GM19238 (cell line): Measurements from ENCODE around the gene FST.

Experiments
- DNase-seq: peaks from one replicate; pipeline ENCODE4 v3.0.0; 2011; ENCODE audit warnings: low spot score; ENCODE audit not compliant: insufficient read length

Gene FST

GRCh38 chr5:53472720-53473510 lies 7.5 kb upstream of the FST start:
- DNase-seq = no peak

- no peak for DNase-seq
Measured at GRCh38 chr5:53473633-53474032, 6.8 kb upstream of the FST start.

DNA sequence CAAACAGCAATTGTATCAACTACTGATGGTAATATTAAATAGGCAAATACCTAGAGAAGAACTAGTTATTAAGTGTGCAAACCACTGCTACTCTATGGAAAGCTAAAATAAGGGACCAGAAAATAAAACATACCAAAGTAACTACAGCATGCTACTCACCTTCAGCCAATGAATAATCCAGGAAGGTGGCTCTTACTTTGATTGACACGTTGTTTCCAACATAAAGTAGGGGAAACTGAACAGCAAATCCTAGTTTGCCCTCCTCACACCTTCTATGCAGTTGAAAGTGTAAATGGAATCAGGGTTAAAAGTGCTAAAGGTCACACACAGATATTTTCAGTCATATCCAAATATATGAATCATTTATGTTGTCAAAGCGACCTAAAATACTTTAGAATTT lies 5.1 kb upstream of the FST start:
- DNase-seq = no peak

GRCh38 chr5:53476019-53476418 lies 4.4 kb upstream of the FST start:
- no peak for DNase-seq

DNA sequence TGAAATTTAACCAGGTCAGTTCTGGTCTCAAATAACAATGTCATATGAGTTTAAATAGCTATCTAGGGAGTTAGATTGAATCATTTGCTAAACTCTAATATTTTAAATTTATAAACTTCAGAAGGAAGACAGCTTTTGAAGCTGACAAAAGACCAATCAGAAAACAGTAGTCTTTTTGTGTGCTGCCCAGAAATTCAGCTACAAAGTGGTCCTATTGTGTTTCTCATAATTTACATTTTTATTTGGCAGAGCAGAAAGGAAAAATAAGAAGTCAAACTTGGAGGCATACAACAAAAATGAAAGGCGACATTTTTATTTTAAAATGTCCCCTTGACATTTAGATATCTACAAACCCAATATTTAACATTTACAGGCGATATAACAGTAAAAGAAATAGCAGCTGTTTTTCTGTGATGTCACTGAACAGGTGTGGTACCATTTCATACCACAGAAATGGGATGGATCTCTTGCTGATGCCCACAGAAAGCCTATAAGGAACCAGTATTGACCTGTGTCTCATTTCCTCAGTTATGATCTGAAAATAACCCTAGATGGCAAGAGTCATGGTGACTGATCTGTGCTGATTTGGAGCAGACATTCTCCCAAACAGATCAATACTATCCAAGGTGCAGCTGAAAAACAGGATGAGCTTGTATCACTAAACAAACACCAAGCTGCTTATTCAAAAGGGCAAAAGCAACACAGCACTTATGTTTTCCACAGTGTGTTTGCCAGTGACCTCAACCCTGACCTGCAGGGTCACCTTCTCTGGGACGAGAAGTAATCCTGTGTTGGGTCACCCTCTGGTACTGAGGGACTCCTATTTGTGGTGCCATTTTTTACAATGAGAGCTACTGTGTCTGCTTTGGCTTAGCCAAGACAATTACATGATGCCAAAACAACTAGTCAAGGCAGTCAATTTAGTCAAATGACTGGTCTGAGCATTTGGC lies 3.6 kb upstream of the FST start:
- DNase-seq = no peak

- DNase-seq = no peak
Measured at GRCh38 chr5:53478411-53479044, 1.9 kb upstream of the FST start.

DNA sequence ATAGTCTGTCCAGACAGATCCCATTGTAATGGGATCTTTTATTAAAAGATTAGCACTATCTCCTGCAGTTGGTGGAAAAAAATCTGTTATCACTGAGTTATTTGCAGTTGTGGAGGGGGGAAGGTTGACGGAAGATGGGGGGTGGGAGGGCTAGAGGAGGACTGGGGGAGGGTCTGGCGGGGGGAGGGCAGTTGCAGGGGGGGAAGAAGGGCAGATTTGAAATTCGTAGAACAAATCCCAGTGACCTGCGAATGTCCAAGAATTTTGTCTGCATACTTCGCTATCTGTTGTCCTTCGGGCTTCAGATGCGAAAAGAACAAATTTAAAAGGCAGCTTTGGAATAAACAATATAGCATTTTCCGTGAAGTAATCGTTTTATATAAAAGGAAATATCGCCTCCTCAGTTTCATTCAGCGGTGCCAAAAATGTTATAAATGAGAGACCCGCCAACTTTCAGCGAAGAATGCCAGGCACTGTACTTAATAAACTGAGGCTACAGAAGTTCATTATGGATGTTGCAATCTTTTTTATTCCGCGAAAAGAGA lies 1.3 kb upstream of the FST start:
- no peak for DNase-seq

- no peak for DNase-seq
Measured at GRCh38 chr5:53479590-53480415, 626 bp upstream of the FST start.

- no peak for DNase-seq
Measured at GRCh38 chr5:53481159-53481886, 894 bp downstream of the FST start.

GRCh38 chr5:53481887-53482716 lies 1.7 kb downstream of the FST start:
- DNase-seq = peak; percentile 54

GRCh38 chr5:53482717-53483638 lies 2.5 kb downstream of the FST start:
- DNase-seq = no peak

DNA sequence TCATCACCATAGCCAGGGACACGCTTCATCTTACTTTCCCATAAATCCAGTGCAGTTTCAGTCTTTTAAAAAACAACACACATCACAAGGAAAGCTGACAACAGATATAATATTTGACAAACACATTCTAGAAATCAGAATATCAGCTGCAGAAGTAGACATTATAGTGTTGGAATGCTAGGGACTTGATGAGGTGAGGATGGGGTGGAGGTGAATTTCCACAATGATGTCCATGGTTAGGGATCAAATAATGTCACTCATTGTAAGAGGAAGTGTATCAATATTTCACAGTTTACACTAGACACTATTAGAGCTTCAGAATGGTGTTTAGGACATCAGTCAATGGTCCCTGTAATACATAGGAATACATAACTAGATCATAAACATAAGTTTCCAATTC lies 7.0 kb downstream of the FST start:
- DNase-seq = no peak

DNA sequence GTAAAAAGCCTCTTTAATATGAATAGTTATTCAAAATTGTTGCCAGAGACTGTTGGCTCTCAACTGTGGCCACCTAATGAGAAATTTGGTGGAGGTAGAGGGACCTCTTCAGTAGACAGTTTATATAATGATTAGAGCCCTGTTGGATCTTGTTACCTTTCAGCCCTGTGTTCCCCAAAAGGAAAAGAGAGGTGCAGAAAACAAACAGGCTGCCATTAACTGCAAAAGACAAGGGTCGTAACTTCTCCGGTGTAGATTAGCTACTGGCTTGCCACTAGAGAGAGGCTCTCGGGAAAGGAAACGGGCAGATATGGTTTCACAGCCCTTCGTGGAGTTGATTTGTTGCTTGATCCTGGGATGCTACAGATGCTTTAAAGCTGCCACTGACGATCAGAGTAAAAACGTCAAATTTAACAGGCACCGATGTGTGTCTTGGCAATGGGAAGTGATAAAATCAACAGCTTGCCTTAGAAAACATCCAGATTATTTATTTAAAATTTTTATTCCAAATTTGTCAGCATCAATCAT lies 7.8 kb downstream of the FST start:
- no peak for DNase-seq

DNA sequence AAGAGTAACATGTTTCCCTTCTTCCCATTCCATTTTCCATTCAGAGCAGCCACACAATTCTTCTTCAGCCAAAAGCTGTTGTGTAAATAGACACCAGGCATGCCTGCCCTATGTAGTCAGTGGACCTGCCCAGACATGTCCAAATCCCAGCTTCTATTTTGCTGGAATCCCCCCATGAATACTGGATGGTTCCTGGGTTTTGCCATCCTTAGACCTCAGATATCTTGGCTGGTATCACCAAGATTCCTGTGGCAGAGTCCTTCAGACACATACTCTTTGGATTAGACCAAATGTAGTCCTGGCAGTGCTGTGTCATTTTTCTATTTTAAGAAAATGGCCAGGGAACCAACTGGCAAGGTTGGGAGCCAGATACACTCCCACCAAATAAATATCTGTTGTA lies 10.3 kb downstream of the FST start:
- no peak for DNase-seq

GRCh38 chr5:53501054-53501453 lies 20.6 kb downstream of the FST start:
- no peak for DNase-seq

GRCh38 chr5:53503562-53504218 lies 23.3 kb downstream of the FST start:
- no peak for DNase-seq

DNA sequence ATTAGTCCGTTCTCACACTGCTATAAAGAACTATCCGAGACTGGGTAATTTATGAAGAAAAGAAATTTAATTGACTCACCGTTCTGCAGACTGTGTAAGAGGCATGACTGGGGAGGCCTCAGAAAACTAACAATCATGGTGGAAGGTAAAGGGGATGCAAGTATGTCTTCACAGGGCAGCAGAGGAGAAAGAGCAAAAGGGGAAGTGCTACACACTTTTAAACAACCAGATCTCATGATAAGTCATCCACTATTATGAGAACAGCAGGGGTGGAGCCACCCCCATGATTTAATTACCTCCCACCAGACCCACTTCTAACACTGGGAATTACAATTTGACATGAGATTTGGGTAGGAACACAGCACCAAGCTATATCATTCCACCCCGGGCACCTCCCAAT lies 26.6 kb downstream of the FST start:
- DNase-seq = no peak
